HEK293 (cell line): ENCODE data around the gene GDPD3.

Experiments
- IKZF3 ChIP-seq: fragments of 450-650 bp; IDR thresholded peaks from 2 replicates; pipeline ENCODE4 v1.5.0; 2018; ENCODE audit warnings: missing biosample characterization, mild to moderate bottlenecking, missing genetic modification characterization, moderate library complexity
- KLF10 ChIP-seq: fragments of 450-650 bp; IDR thresholded peaks from 2 replicates; pipeline ENCODE4 v1.5.1; 2018; ENCODE audit warnings: missing biosample characterization, mild to moderate bottlenecking, missing genetic modification characterization
- MYNN ChIP-seq: fragments of 450-650 bp; formaldehyde crosslinking; IDR thresholded peaks from 2 replicates; pipeline ENCODE4 v1.5.1; 2016; ENCODE audit warnings: missing biosample characterization, missing genetic modification characterization, borderline replicate concordance
- MZF1 ChIP-seq: fragments of 450-650 bp; formaldehyde crosslinking; IDR thresholded peaks from 2 replicates; pipeline ENCODE4 v1.5.1; 2017; ENCODE audit warnings: missing biosample characterization, missing genetic modification characterization, borderline replicate concordance
- REPIN1 ChIP-seq: fragments of 450-650 bp; formaldehyde crosslinking; IDR thresholded peaks from 2 replicates; pipeline ENCODE4 v1.5.1; 2017; ENCODE audit warnings: missing biosample characterization, missing genetic modification characterization, low read depth
- SETDB1 ChIP-seq: IDR thresholded peaks from one replicate; pipeline ENCODE4 v1.6.1; 2017; ENCODE audit warnings: mild to moderate bottlenecking, low read length, moderate library complexity, mixed read lengths; ENCODE audit not compliant: insufficient read length
- ZBTB1 ChIP-seq: fragments of 450-650 bp; formaldehyde crosslinking; IDR thresholded peaks from 2 replicates; pipeline ENCODE4 v1.5.1; 2016; ENCODE audit warnings: missing biosample characterization, missing genetic modification characterization
- ZBTB7A ChIP-seq: fragments of 450-650 bp; formaldehyde crosslinking; IDR thresholded peaks from 2 replicates; pipeline ENCODE4 v1.5.1; 2016; ENCODE audit warnings: low read depth, missing biosample characterization, missing genetic modification characterization
- ZFHX2 ChIP-seq: fragments of 450-650 bp; formaldehyde crosslinking; conservative IDR thresholded peaks from 2 replicates; pipeline ENCODE4 v1.5.1; 2016; ENCODE audit warnings: missing biosample characterization, missing genetic modification characterization
- ZIC2 ChIP-seq: fragments of 450-650 bp; formaldehyde crosslinking; IDR thresholded peaks from 2 replicates; pipeline ENCODE4 v1.5.1; 2016; ENCODE audit warnings: missing biosample characterization, missing genetic modification characterization
- ZNF157 ChIP-seq: fragments of 450-650 bp; formaldehyde crosslinking; IDR thresholded peaks from 2 replicates; pipeline ENCODE4 v1.5.1; 2016; ENCODE audit warnings: missing biosample characterization, missing genetic modification characterization
- ZNF19 ChIP-seq: fragments of 450-650 bp; formaldehyde crosslinking; IDR thresholded peaks from 2 replicates; pipeline ENCODE4; 2016; ENCODE audit warnings: missing biosample characterization, missing genetic modification characterization, low read depth
- ZNF223 ChIP-seq: fragments of 450-650 bp; formaldehyde crosslinking; IDR thresholded peaks from 2 replicates; pipeline ENCODE4 v1.5.1; 2016; ENCODE audit warnings: missing biosample characterization, missing genetic modification characterization
- ZNF335 ChIP-seq: fragments of 450-650 bp; formaldehyde crosslinking; conservative IDR thresholded peaks from 2 replicates; pipeline ENCODE4 v1.5.1; 2016; ENCODE audit warnings: missing biosample characterization, missing genetic modification characterization
- ZNF624 ChIP-seq: fragments of 450-650 bp; formaldehyde crosslinking; IDR thresholded peaks from 2 replicates; pipeline ENCODE4 v1.5.1; 2017; ENCODE audit warnings: missing biosample characterization, missing genetic modification characterization
- ZNF626 ChIP-seq: fragments of 450-650 bp; sonication (Bioruptor Pico); formaldehyde crosslinking; IDR thresholded peaks from 2 replicates; pipeline ENCODE4 v1.5.1; 2018; ENCODE audit warnings: missing biosample characterization, missing genetic modification characterization, inconsistent platforms
- ZNF776 ChIP-seq: fragments of 450-650 bp; formaldehyde crosslinking; IDR thresholded peaks from 2 replicates; pipeline ENCODE4 v1.5.0; 2017; ENCODE audit warnings: missing biosample characterization, missing genetic modification characterization, borderline replicate concordance
- TF ChIP-seq, protein P1 (sequence below): fragments of 450-650 bp; formaldehyde crosslinking; IDR thresholded peaks from 2 replicates; pipeline ENCODE4 v1.5.1; 2017; ENCODE audit warnings: missing biosample characterization, missing genetic modification characterization
- TF ChIP-seq, protein P2 (sequence below): fragments of 450-650 bp; formaldehyde crosslinking; IDR thresholded peaks from 2 replicates; pipeline ENCODE4 v1.5.1; 2016; ENCODE audit warnings: missing biosample characterization, missing genetic modification characterization
- TF ChIP-seq, protein P3 (sequence below): fragments of 450-650 bp; formaldehyde crosslinking; IDR thresholded peaks from 2 replicates; pipeline ENCODE4 v1.5.1; 2016; ENCODE audit warnings: missing biosample characterization, missing genetic modification characterization
- TF ChIP-seq, protein P4 (sequence below): fragments of 450-650 bp; formaldehyde crosslinking; IDR thresholded peaks from 2 replicates; pipeline ENCODE4 v1.5.1; 2016; ENCODE audit warnings: missing biosample characterization, missing genetic modification characterization
- TF ChIP-seq, protein P5 (sequence below): fragments of 450-650 bp; formaldehyde crosslinking; IDR thresholded peaks from 2 replicates; pipeline ENCODE4 v1.5.1; 2016; ENCODE audit warnings: missing biosample characterization, missing genetic modification characterization, borderline replicate concordance
- TF ChIP-seq, protein P6 (sequence below): fragments of 450-650 bp; formaldehyde crosslinking; IDR thresholded peaks from 2 replicates; pipeline ENCODE4 v1.5.1; 2016; ENCODE audit warnings: missing biosample characterization, missing genetic modification characterization
- TF ChIP-seq, protein P7 (sequence below): fragments of 450-650 bp; formaldehyde crosslinking; IDR thresholded peaks from 2 replicates; pipeline ENCODE4 v1.5.1; 2016; ENCODE audit warnings: missing biosample characterization, missing genetic modification characterization

GDPD3 gene

DNA sequence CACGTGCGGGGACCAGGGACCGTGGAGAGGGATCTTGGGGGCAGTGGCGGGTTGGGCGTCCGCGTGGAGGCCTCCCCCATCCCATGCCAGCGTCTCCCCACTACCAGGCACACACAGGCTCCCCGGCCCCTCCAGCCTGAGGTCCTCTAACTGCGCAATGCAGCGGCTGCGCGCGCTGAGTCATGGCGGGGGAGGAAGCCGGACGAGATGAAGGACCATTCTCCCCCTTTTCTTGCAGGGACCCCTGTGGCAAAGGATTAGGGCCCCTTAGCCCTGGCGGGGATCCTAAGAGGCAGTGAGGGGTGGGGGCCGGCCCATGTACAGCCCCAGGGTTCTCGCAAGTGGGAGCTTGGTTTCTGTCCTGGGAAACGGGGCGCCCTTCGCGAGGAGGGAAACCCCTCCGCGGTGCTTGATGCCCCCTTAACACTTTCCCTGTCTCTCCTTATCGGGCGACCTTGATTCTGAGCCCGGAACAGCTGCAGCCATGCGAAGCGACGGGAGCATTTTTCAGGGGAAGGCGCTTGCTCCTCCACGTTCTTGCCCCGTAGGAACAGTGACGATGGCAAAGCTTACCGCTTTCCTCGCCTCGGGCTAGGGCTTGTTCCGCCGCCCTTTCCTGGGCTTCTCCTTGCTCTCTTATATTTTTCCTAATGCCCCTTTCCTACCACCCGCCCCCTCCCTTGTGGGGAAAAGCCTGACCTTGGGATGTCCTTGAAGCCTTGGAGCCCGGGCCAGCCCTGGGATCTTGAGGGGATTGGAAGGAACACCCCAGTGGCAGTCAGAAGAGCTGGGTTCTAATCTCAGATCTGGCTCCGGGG lies 47.2 kb downstream of the GDPD3 start (continued):
- peak; percentile 59 for TF ChIP-seq ZFHX2 (tag by site-specific recombination)
- TF ChIP-seq ZNF223 (tag by site-specific recombination), result no peak
- no peak for TF ChIP-seq ZNF157 (tag by site-specific recombination)
- TF ChIP-seq IKZF3, result no peak
- TF ChIP-seq, protein P1, sequence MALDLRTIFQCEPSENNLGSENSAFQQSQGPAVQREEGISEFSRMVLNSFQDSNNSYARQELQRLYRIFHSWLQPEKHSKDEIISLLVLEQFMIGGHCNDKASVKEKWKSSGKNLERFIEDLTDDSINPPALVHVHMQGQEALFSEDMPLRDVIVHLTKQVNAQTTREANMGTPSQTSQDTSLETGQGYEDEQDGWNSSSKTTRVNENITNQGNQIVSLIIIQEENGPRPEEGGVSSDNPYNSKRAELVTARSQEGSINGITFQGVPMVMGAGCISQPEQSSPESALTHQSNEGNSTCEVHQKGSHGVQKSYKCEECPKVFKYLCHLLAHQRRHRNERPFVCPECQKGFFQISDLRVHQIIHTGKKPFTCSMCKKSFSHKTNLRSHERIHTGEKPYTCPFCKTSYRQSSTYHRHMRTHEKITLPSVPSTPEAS, result no peak; the same call in 1 of the 2 replicates
- TF ChIP-seq ZBTB1 (tag by site-specific recombination), result no peak
- peak; percentile 58; the same call in 1 of the 2 replicates for TF ChIP-seq REPIN1 (tag by site-specific recombination)
- TF ChIP-seq, protein P2, sequence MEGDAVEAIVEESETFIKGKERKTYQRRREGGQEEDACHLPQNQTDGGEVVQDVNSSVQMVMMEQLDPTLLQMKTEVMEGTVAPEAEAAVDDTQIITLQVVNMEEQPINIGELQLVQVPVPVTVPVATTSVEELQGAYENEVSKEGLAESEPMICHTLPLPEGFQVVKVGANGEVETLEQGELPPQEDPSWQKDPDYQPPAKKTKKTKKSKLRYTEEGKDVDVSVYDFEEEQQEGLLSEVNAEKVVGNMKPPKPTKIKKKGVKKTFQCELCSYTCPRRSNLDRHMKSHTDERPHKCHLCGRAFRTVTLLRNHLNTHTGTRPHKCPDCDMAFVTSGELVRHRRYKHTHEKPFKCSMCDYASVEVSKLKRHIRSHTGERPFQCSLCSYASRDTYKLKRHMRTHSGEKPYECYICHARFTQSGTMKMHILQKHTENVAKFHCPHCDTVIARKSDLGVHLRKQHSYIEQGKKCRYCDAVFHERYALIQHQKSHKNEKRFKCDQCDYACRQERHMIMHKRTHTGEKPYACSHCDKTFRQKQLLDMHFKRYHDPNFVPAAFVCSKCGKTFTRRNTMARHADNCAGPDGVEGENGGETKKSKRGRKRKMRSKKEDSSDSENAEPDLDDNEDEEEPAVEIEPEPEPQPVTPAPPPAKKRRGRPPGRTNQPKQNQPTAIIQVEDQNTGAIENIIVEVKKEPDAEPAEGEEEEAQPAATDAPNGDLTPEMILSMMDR (tag by site-specific recombination), result peak; percentile 42; the same call in 1 of the 2 replicates
- TF ChIP-seq ZIC2 (tag by site-specific recombination), result peak; percentile 33; the same call in 1 of the 2 replicates
- TF ChIP-seq, protein P3, sequence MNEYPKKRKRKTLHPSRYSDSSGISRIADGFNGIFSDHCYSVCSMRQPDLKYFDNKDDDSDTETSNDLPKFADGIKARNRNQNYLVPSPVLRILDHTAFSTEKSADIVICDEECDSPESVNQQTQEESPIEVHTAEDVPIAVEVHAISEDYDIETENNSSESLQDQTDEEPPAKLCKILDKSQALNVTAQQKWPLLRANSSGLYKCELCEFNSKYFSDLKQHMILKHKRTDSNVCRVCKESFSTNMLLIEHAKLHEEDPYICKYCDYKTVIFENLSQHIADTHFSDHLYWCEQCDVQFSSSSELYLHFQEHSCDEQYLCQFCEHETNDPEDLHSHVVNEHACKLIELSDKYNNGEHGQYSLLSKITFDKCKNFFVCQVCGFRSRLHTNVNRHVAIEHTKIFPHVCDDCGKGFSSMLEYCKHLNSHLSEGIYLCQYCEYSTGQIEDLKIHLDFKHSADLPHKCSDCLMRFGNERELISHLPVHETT, result peak; percentile 41
- TF ChIP-seq, protein P4, sequence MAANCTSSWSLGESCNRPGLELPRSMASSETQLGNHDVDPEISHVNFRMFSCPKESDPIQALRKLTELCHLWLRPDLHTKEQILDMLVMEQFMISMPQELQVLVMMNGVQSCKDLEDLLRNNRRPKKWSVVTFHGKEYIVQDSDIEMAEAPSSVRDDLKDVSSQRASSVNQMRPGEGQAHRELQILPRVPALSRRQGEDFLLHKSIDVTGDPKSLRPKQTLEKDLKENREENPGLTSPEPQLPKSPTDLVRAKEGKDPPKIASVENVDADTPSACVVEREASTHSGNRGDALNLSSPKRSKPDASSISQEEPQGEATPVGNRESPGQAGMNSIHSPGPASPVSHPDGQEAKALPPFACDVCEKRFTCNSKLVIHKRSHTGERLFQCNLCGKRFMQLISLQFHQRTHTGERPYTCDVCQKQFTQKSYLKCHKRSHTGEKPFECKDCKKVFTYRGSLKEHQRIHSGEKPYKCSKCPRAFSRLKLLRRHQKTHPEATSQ (tag by site-specific recombination), result peak; percentile 58; the same call in 1 of the 2 replicates
- no peak for TF ChIP-seq ZNF624
- TF ChIP-seq, protein P5, sequence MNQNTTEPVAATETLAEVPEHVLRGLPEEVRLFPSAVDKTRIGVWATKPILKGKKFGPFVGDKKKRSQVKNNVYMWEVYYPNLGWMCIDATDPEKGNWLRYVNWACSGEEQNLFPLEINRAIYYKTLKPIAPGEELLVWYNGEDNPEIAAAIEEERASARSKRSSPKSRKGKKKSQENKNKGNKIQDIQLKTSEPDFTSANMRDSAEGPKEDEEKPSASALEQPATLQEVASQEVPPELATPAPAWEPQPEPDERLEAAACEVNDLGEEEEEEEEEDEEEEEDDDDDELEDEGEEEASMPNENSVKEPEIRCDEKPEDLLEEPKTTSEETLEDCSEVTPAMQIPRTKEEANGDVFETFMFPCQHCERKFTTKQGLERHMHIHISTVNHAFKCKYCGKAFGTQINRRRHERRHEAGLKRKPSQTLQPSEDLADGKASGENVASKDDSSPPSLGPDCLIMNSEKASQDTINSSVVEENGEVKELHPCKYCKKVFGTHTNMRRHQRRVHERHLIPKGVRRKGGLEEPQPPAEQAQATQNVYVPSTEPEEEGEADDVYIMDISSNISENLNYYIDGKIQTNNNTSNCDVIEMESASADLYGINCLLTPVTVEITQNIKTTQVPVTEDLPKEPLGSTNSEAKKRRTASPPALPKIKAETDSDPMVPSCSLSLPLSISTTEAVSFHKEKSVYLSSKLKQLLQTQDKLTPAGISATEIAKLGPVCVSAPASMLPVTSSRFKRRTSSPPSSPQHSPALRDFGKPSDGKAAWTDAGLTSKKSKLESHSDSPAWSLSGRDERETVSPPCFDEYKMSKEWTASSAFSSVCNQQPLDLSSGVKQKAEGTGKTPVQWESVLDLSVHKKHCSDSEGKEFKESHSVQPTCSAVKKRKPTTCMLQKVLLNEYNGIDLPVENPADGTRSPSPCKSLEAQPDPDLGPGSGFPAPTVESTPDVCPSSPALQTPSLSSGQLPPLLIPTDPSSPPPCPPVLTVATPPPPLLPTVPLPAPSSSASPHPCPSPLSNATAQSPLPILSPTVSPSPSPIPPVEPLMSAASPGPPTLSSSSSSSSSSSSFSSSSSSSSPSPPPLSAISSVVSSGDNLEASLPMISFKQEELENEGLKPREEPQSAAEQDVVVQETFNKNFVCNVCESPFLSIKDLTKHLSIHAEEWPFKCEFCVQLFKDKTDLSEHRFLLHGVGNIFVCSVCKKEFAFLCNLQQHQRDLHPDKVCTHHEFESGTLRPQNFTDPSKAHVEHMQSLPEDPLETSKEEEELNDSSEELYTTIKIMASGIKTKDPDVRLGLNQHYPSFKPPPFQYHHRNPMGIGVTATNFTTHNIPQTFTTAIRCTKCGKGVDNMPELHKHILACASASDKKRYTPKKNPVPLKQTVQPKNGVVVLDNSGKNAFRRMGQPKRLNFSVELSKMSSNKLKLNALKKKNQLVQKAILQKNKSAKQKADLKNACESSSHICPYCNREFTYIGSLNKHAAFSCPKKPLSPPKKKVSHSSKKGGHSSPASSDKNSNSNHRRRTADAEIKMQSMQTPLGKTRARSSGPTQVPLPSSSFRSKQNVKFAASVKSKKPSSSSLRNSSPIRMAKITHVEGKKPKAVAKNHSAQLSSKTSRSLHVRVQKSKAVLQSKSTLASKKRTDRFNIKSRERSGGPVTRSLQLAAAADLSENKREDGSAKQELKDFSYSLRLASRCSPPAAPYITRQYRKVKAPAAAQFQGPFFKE (tag by site-specific recombination), result peak; percentile 78; the same call in 1 of the 2 replicates
- TF ChIP-seq, protein P6, sequence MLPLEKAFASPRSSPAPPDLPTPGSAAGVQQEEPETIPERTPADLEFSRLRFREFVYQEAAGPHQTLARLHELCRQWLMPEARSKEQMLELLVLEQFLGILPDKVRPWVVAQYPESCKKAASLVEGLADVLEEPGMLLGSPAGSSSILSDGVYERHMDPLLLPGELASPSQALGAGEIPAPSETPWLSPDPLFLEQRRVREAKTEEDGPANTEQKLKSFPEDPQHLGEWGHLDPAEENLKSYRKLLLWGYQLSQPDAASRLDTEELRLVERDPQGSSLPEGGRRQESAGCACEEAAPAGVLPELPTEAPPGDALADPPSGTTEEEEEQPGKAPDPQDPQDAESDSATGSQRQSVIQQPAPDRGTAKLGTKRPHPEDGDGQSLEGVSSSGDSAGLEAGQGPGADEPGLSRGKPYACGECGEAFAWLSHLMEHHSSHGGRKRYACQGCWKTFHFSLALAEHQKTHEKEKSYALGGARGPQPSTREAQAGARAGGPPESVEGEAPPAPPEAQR (tag by site-specific recombination), result no peak
- no peak for TF ChIP-seq ZNF626
- no peak for TF ChIP-seq MZF1
- TF ChIP-seq ZNF776 (tag by site-specific recombination), result no peak
- no peak for TF ChIP-seq SETDB1
- no peak for TF ChIP-seq ZNF19 (tag by site-specific recombination)
- TF ChIP-seq MYNN (tag by site-specific recombination), result no peak
- no peak for TF ChIP-seq KLF10
- TF ChIP-seq ZNF335 (tag by site-specific recombination), result peak; percentile 99
- peak; percentile 47; the same call in 1 of the 2 replicates for TF ChIP-seq ZBTB7A (tag by site-specific recombination)
- TF ChIP-seq, protein P7, sequence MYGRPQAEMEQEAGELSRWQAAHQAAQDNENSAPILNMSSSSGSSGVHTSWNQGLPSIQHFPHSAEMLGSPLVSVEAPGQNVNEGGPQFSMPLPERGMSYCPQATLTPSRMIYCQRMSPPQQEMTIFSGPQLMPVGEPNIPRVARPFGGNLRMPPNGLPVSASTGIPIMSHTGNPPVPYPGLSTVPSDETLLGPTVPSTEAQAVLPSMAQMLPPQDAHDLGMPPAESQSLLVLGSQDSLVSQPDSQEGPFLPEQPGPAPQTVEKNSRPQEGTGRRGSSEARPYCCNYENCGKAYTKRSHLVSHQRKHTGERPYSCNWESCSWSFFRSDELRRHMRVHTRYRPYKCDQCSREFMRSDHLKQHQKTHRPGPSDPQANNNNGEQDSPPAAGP (tag by site-specific recombination), result peak; percentile 44; the same call in 1 of the 2 replicates
